ENCODE data around the gene EPO. TPM values are rescaled to one million over a fixed set of nuclear protein-coding genes. Genes with fewer than 3 reads are reported as not detected.
"Not testable (repeated sequence)": the region's sequence is repeated elsewhere in the genome, so short reads cannot be mapped to it uniquely, and the experiment has no call there.

EPO gene
- total RNA-seq, 2 experiments from 2014 or later: not detected

GRCh38 chr7:100705753-100706671 is 14.3 kb upstream of the EPO start, which contains the start of gene POP7:
Gene POP7 (plus strand): TSS chr7:100706121. CDS start chr7:100706831, 710 bp downstream.
- peak; percentile 96 for ATAC-seq
- H3K36me3 Mint-ChIP-seq (ENCODE audit: low read depth): peaks cover 12% of the 10 kb centered on the region
- CTCF ChIA-PET: interaction anchor here (0.6 to 3.6 kb wide), 52 partner anchors 8 to 798 kb away, joined by 3 to 104 read pairs (median 4); partner anchors contain the start of genes AGFG2, FBXO24, GIGYF1 and GPC2
- peak within 1 kb of the TSS; percentile 96 for H3K27ac Mint-ChIP-seq
- H3K9me3 Mint-ChIP-seq (ENCODE audit: low read depth): no peaks in the 10 kb centered on the region
- POLR2A ChIA-PET: interaction anchor here (0.6 to 1.6 kb wide), 22 partner anchors 9 to 604 kb away, joined by 3 to 22 read pairs (median 4); partner anchors contain the start of genes FBXO24, GNB2, LRCH4 and MEPCE
- peak; percentile 99 for DNase-seq
- peaks cover 12% of the 10 kb centered on the region for H3K4me1 Mint-ChIP-seq
- intact Hi-C loops (cut with DNase I, micrococcal nuclease): loop anchor here (1.0 to 5.0 kb wide), 14 partner anchors 12 to 538 kb away; partner anchors contain the start of genes FBXO24 (in 2 of the 2), GNB2 (in 2 of the 2), LRCH4 (in 2 of the 2) and SLC12A9 (in 2 of the 2)
- peak within 1 kb of the TSS; percentile 96 for H3K4me3 Mint-ChIP-seq
- no peaks in the 10 kb centered on the region for H3K27me3 Mint-ChIP-seq

GRCh38 chr7:100706672-100707311 is 13.5 kb upstream of the EPO start:
- Mint-ChIP-seq H3K27ac (peak overlapping the region; percentile 96), H3K9me3 (ENCODE audit: low read depth) (no peaks in the 10 kb centered on the region), H3K4me1 (peaks cover 12% of the 10 kb centered on the region), H3K36me3 (ENCODE audit: low read depth) (peaks cover 12% of the 10 kb centered on the region), H3K27me3 (no peaks in the 10 kb centered on the region), H3K4me3 (peak overlapping the region; percentile 96)
- ATAC-seq: no peak
- ChIA-PET CTCF (interaction anchor here (0.7 to 3.6 kb wide), 8 partner anchors 13 to 272 kb away, joined by 3 to 104 read pairs (median 17); partner anchors contain the start of genes GIGYF1, MOSPD3 and SLC12A9), POLR2A (interaction anchor here (1.0 kb wide), 2 partner anchors 435 to 511 kb away, joined by 3 to 4 read pairs; partner anchors contain the start of gene ZNHIT1)
- intact Hi-C loops (cut with DNase I, micrococcal nuclease): loop anchor here (1.0 to 5.0 kb wide), 9 partner anchors 12 to 511 kb away; partner anchors contain the start of genes FBXO24 (in 1 of the 2), GIGYF1 (in 1 of the 2), LRCH4 (in 1 of the 2) and MOSPD3 (in 1 of the 2)
- DNase-seq: no peak

GRCh38 chr7:100708395-100708794 is 11.9 kb upstream of the EPO start:
- CTCF ChIA-PET: interaction anchor here (2.0 kb wide), 1 partner anchor 17 kb away, joined by 11 read pairs; no protein-coding TSS in a partner anchor
- ATAC-seq (no peak), DNase-seq (no peak)
- Mint-ChIP-seq H3K27me3 (no peaks in the 10 kb centered on the region), H3K4me1 (peaks cover 12% of the 10 kb centered on the region), H3K9me3 (ENCODE audit: low read depth) (no peaks in the 10 kb centered on the region), H3K36me3 (ENCODE audit: low read depth) (peaks cover 12% of the 10 kb centered on the region), H3K4me3 (no peak overlapping the region), H3K27ac (no peak overlapping the region)
- intact Hi-C loops (cut with DNase I, micrococcal nuclease): loop anchor here (5.0 kb wide), 4 partner anchors 129 to 509 kb away; partner anchors contain the start of genes PLOD3 (in 1 of the 2), TRIM56 (in 1 of the 2) and ZNHIT1 (in 1 of the 2)
- POLR2A ChIA-PET: interaction anchor here (0.6 kb wide), 1 partner anchor 170 kb away, joined by 3 read pairs; the partner anchor contains the start of gene AGFG2

DNA sequence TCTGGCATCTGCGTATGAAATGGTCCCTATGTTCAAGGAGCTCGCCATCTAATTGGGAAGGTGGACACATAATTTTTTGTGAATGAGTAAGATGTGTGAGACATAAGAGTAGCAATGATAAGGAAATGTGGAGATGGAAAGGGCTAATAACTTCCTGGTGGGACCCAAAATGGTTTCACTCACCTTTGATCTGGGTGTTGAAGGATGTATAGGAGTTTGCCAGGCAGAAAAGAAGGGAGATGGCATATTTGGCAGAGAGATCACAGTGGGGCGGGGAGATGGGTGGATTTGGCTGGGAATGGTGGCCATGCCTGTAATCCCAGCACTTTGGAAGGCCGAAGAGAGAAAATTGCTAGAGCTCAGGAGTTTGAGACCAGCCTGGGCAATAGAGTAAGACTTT is 9.8 kb upstream of the EPO start:
- POLR2A ChIA-PET: no interaction called here
- CTCF ChIA-PET: no interaction called here
- Mint-ChIP-seq H3K27me3 (no peaks in the 10 kb centered on the region), H3K27ac (no peak overlapping the region), H3K4me3 (no peak overlapping the region), H3K36me3 (ENCODE audit: low read depth) (peaks cover 12% of the 10 kb centered on the region), H3K9me3 (ENCODE audit: low read depth) (no peaks in the 10 kb centered on the region), H3K4me1 (peaks cover 12% of the 10 kb centered on the region)
- no peak for ATAC-seq
- DNase-seq: no peak
- intact Hi-C loops (cut with DNase I, micrococcal nuclease): no loop called here

DNA sequence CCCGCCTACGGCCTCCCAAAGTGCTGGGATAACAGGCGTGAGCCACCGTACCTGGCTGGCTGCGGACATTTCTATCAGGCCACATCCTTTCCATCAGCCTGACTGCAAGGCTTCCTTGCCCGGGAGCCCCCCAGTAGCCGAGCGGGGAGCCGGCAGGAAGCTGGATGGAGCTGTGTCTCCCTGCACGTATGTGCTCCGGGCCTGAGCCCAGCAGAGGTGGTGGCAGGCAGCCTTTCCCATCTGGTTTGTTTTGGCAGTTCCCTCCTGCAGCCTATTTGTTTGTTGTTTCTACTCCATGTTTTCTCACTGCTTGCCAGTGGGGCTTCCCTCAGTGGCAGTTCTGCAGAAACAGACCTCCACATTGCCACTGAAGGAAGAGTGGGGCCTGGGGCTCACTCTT is 8.9 kb upstream of the EPO start:
- Mint-ChIP-seq H3K4me1 (peaks cover 12% of the 10 kb centered on the region), H3K27ac (no peak overlapping the region), H3K4me3 (no peak overlapping the region), H3K9me3 (ENCODE audit: low read depth) (no peaks in the 10 kb centered on the region), H3K27me3 (no peaks in the 10 kb centered on the region), H3K36me3 (ENCODE audit: low read depth) (peaks cover 12% of the 10 kb centered on the region)
- intact Hi-C loops (cut with DNase I, micrococcal nuclease): no loop called here
- CTCF ChIA-PET: no interaction called here
- POLR2A ChIA-PET: no interaction called here
- DNase-seq (no peak), ATAC-seq (no peak)

GRCh38 chr7:100714725-100715124 is 5.5 kb upstream of the EPO start:
- Mint-ChIP-seq H3K4me1 (no peaks in the 10 kb centered on the region), H3K4me3 (no peak overlapping the region), H3K9me3 (ENCODE audit: low read depth) (peaks cover 7% of the 10 kb centered on the region), H3K36me3 (ENCODE audit: low read depth) (peaks cover 1% of the 10 kb centered on the region), H3K27me3 (peaks cover 10% of the 10 kb centered on the region), H3K27ac (no peak overlapping the region)
- DNase-seq (no peak), ATAC-seq (no peak)
- POLR2A ChIA-PET: no interaction called here
- intact Hi-C loops (cut with DNase I, micrococcal nuclease): no loop called here
- CTCF ChIA-PET: interaction anchor here (0.6 to 1.4 kb wide), 4 partner anchors 8 to 142 kb away, joined by 3 to 4 read pairs (median 3); partner anchors contain the start of gene POP7

DNA sequence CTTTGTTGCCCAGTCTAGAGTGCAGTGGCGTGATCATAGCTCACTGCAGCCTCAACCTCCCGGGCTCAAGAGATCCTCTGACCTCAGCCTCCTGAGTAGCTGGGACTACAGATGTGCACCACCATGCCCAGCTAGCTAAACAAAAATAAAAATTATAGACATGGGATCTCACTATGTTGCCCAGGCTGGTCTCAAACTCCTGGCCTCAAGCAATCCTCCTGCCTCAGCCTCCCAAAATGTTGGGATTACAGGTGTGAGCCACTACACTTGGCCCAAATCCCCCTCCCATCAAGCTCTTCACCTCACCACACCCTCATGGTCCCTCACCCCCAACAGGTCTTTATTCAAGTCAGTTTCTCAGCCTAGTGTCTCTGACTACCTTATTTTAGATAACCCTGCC is 3.2 kb upstream of the EPO start:
- H3K4me1 Mint-ChIP-seq; DNase-seq; H3K4me3 Mint-ChIP-seq; intact Hi-C loops (cut with DNase I, micrococcal nuclease); POLR2A ChIA-PET; H3K36me3 Mint-ChIP-seq (ENCODE audit: low read depth); H3K27ac Mint-ChIP-seq; H3K9me3 Mint-ChIP-seq (ENCODE audit: low read depth); ATAC-seq: not testable (repeated sequence)
- peaks cover 23% of the 10 kb centered on the region for H3K27me3 Mint-ChIP-seq
- CTCF ChIA-PET: interaction anchor here (0.6 to 2.4 kb wide), 4 partner anchors 8 to 118 kb away, joined by 3 to 7 read pairs (median 6); no protein-coding TSS in a partner anchor

- Mint-ChIP-seq H3K27ac (no peak overlapping the region), H3K4me3 (no peak overlapping the region), H3K4me1 (peaks cover 2% of the 10 kb centered on the region), H3K27me3 (peaks cover 37% of the 10 kb centered on the region), H3K9me3 (ENCODE audit: low read depth) (peaks cover 7% of the 10 kb centered on the region), H3K36me3 (ENCODE audit: low read depth) (peaks cover 1% of the 10 kb centered on the region)
- intact Hi-C loops (cut with DNase I, micrococcal nuclease): no loop called here
- ATAC-seq: no peak
- DNase-seq: no peak
- POLR2A ChIA-PET: no interaction called here
- CTCF ChIA-PET: interaction anchor here (0.7 kb wide), 1 partner anchor 160 kb away, joined by 4 read pairs; no protein-coding TSS in a partner anchor
Measured at GRCh38 chr7:100719523-100720278, 567 bp upstream of the EPO start.

DNA sequence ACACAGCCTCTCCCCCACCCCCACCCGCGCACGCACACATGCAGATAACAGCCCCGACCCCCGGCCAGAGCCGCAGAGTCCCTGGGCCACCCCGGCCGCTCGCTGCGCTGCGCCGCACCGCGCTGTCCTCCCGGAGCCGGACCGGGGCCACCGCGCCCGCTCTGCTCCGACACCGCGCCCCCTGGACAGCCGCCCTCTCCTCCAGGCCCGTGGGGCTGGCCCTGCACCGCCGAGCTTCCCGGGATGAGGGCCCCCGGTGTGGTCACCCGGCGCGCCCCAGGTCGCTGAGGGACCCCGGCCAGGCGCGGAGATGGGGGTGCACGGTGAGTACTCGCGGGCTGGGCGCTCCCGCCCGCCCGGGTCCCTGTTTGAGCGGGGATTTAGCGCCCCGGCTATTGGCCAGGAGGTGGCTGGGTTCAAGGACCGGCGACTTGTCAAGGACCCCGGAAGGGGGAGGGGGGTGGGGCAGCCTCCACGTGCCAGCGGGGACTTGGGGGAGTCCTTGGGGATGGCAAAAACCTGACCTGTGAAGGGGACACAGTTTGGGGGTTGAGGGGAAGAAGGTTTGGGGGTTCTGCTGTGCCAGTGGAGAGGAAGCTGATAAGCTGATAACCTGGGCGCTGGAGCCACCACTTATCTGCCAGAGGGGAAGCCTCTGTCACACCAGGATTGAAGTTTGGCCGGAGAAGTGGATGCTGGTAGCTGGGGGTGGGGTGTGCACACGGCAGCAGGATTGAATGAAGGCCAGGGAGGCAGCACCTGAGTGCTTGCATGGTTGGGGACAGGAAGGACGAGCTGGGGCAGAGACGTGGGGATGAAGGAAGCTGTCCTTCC is 620 bp downstream of the EPO start:
- Mint-ChIP-seq H3K4me3 (no peak overlapping the region), H3K4me1 (peaks cover 5% of the 10 kb centered on the region), H3K9me3 (ENCODE audit: low read depth) (peaks cover 7% of the 10 kb centered on the region), H3K27me3 (peaks cover 37% of the 10 kb centered on the region), H3K27ac (no peak overlapping the region), H3K36me3 (ENCODE audit: low read depth) (peaks cover 1% of the 10 kb centered on the region)
- DNase-seq (no peak), ATAC-seq (no peak)
- intact Hi-C loops (cut with DNase I, micrococcal nuclease): no loop called here
- POLR2A ChIA-PET: interaction anchor here (1.5 kb wide), 1 partner anchor 15 kb away, joined by 5 read pairs; the partner anchor contains the start of gene POP7
- CTCF ChIA-PET: interaction anchor here (0.6 to 1.5 kb wide), 4 partner anchors 15 to 232 kb away, joined by 3 to 4 read pairs (median 4); partner anchors contain the start of gene POP7

- intact Hi-C loops (cut with DNase I, micrococcal nuclease): no loop called here
- Mint-ChIP-seq H3K4me3 (no peak overlapping the region), H3K4me1 (peaks cover 5% of the 10 kb centered on the region), H3K9me3 (ENCODE audit: low read depth) (peaks cover 7% of the 10 kb centered on the region), H3K36me3 (ENCODE audit: low read depth) (peaks cover 1% of the 10 kb centered on the region), H3K27ac (no peak overlapping the region), H3K27me3 (peaks cover 37% of the 10 kb centered on the region)
- ChIA-PET POLR2A (interaction anchor here (1.5 kb wide), 1 partner anchor 16 kb away, joined by 5 read pairs; the partner anchor contains the start of gene POP7), CTCF (interaction anchor here (0.6 to 1.5 kb wide), 4 partner anchors 16 to 233 kb away, joined by 3 to 4 read pairs (median 4); partner anchors contain the start of gene POP7)
- ATAC-seq (no peak), DNase-seq (no peak)
Measured at GRCh38 chr7:100721505-100721812, 1.2 kb downstream of the EPO start.
